HG03108 (cell line): ENCODE results near the gene CNGA2.

Source experiments
- ATAC-seq: cut with Tn5 transposase; IDR thresholded peaks from one replicate; pipeline ENCODE4 v1.9.1; 2021; ENCODE audit warnings: moderate library complexity; ENCODE audit not compliant: unreplicated experiment

CNGA2 gene

DNA sequence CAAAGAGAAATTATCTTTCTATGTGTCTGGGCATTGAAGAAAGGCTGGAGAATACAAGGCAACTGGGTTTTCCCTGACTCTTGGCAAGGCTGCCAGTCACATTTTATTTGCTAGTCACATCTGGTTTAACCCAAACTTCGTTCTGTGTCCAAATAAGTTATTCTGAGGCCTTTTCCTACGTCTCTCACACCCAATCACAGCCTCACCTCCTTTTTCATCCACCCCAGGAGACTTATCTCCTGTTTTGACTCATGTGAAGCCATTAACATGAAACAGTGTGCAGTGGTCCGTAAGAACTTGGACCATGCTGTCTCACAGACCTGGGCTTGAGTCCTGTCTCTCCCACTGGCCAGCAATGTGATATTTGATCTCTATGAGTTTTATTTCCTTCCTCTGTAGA, 59.3 kb downstream of the CNGA2 start:
- no peak for ATAC-seq
